MM.1S (cell line): ENCODE data around the gene RARG.

Experiments
- CTCF ChIP-seq: fragments of 300-600 bp; sonication (generic); IDR thresholded peaks from 2 replicates; pipeline ENCODE4 v1.5.1; 2016; ENCODE audit warnings: antibody characterized with exemption, low read length, mixed read lengths
- EZH2phosphoT487 ChIP-seq: fragments of 300-600 bp; sonication (generic); IDR thresholded peaks from 2 replicates; pipeline ENCODE4 v1.6.1; 2018; ENCODE audit warnings: antibody characterized with exemption, low read length

- TF ChIP-seq EZH2phosphoT487, result no peak
- TF ChIP-seq CTCF, result no peak
Measured at GRCh38 chr12:53218551-53219291, 13.3 kb downstream of the RARG start.
